Lung (tissue), 12 donors: ENCODE measurements around the gene HOXC11. TPM values are rescaled to one million over a fixed set of nuclear protein-coding genes. Genes with fewer than 3 reads are reported as not detected.

Source experiments
- ATAC-seq: fragments of 200-7000 bp; cut with Tn5 transposase; one replicate; pipeline ENCODE4 v1.9.1; 2020; ENCODE audit warnings: moderate number of reproducible peaks; ENCODE audit not compliant: insufficient read depth, low FRiP score
- DNase-seq, 3 donors: peaks; one replicate each; pipeline ENCODE4 v3.0.0-alpha.2; 2013 to 2017
- H3K27ac ChIP-seq, 2 donors: one replicate each; pipeline ENCODE4 v1.5.1; 2013; ENCODE audit warnings: mild to moderate bottlenecking in 2 of 2, moderate library complexity in 2 of 2, control low read depth in 1 of 2, inconsistent platforms in 1 of 2, low read depth in 1 of 2, low read length in 1 of 2
- H3K27me3 ChIP-seq, 3 donors: one replicate each; pipeline ENCODE4 v1.5.1; 2013; ENCODE audit warnings: low read length in 2 of 3; ENCODE audit not compliant: control insufficient read depth in 3 of 3, insufficient read depth in 3 of 3
- H3K36me3 ChIP-seq, 4 donors: one replicate each; pipeline ENCODE4 v1.5.1; 2013; ENCODE audit warnings: low read length in 4 of 4, mild to moderate bottlenecking in 1 of 4, moderate library complexity in 1 of 4; ENCODE audit not compliant: control insufficient read depth in 4 of 4, insufficient read depth in 4 of 4
- H3K4me1 ChIP-seq, 5 donors: one replicate each; pipeline ENCODE4 v1.5.1; 2013; ENCODE audit warnings: low read length in 5 of 5, mild to moderate bottlenecking in 2 of 5, moderate library complexity in 1 of 5; ENCODE audit not compliant: control insufficient read depth in 5 of 5, insufficient read depth in 5 of 5
- H3K4me3 ChIP-seq: one replicate; pipeline ENCODE4 v1.5.1; 2013; ENCODE audit warnings: mild to moderate bottlenecking, control low read depth, moderate library complexity
- H3K9ac ChIP-seq, 2 donors: one replicate each; pipeline ENCODE4 v1.5.1; 2013; ENCODE audit warnings: low read length in 2 of 2, control low read depth in 1 of 2; ENCODE audit not compliant: insufficient read depth in 1 of 2
- H3K9me3 ChIP-seq, 4 donors: one replicate each; pipeline ENCODE4 v1.5.1; 2013; ENCODE audit warnings: low read length in 3 of 4, mild to moderate bottlenecking in 1 of 4, moderate library complexity in 1 of 4; ENCODE audit not compliant: control insufficient read depth in 4 of 4, insufficient read depth in 3 of 4
- CTCF ChIP-seq: IDR thresholded peaks from 2 replicates; pipeline ENCODE4 v1.5.1; 2012; ENCODE audit warnings: mild to moderate bottlenecking; ENCODE audit errors: control extremely low read depth, extremely low read depth
- WGBS, 2 donors: extraction: QIAGEN DNeasy Blood & Tissue Kit; methylation state at CpG; one replicate each; pipeline ENCODE4 v1.1.7; 2013; 5-methylcytosine and 5-hydroxymethylcytosine counted together
- polyA plus RNA-seq, 2 donors: library from polyadenylated mRNA; stranded (reverse); fragments of 200-250 nt; gene quantifications; one replicate each; pipeline ENCODE4 v1.2.1, GENCODE V29; 2013
- total RNA-seq, 2 donors: library from RNA; depleted of rRNA in 1 of 2; stranded (reverse); fragments of >200 nt in 1 of 2; gene quantifications; one replicate each; pipeline ENCODE4 v1.2.1, GENCODE V29; 2014 to 2021
- donor health status: control.
- donor health status: control.
- donor health status: Bipolar disorder and iron deficiency.
- donor health status: healthy.
- donor health status: DM: yes; HTN: yes; CAD: no.

Gene HOXC11
- total and polyA plus RNA-seq, 4 donors: not detected

- Histone ChIP-seq H3K36me3 (no peaks in the 10 kb centered on the region), H3K4me3 (no peak overlapping the region), H3K4me1 (peaks cover 0 to 3% (median 2%) of the 10 kb centered on the region in 5 donors), H3K27me3 (peaks cover 14 to 95% (median 90%) of the 10 kb centered on the region in 3 donors), H3K9me3 (peaks cover 0 to 11% (median 0%) of the 10 kb centered on the region in 4 donors), H3K9ac (no peak overlapping the region), H3K27ac (no peak overlapping the region)
- no peak for ATAC-seq
- 11 to 19% methylated on average over 12 of the region's 12 CpGs for WGBS, 2 donors
- no peak for TF ChIP-seq CTCF
- peak in 1 of 3 donors; percentile 8 for DNase-seq
Observed at GRCh38 chr12:53937099-53937498, 35.8 kb upstream of the HOXC11 start.

- Histone ChIP-seq H3K4me1 (peaks cover 0 to 3% (median 2%) of the 10 kb centered on the region in 5 donors), H3K9ac (no peak overlapping the region), H3K4me3 (no peak overlapping the region), H3K9me3 (peaks cover 0 to 11% (median 0%) of the 10 kb centered on the region in 4 donors), H3K36me3 (no peaks in the 10 kb centered on the region), H3K27ac (no peak overlapping the region), H3K27me3 (peaks cover 14 to 95% (median 89%) of the 10 kb centered on the region in 3 donors)
- ATAC-seq (no peak), DNase-seq (peak in 1 of 3 donors; percentile 4)
- WGBS, 2 donors: 17 to 23% methylated on average over 23 of the region's 23 CpGs
- no peak for TF ChIP-seq CTCF
Observed at GRCh38 chr12:53937596-53938325, 35.2 kb upstream of the HOXC11 start.

DNA sequence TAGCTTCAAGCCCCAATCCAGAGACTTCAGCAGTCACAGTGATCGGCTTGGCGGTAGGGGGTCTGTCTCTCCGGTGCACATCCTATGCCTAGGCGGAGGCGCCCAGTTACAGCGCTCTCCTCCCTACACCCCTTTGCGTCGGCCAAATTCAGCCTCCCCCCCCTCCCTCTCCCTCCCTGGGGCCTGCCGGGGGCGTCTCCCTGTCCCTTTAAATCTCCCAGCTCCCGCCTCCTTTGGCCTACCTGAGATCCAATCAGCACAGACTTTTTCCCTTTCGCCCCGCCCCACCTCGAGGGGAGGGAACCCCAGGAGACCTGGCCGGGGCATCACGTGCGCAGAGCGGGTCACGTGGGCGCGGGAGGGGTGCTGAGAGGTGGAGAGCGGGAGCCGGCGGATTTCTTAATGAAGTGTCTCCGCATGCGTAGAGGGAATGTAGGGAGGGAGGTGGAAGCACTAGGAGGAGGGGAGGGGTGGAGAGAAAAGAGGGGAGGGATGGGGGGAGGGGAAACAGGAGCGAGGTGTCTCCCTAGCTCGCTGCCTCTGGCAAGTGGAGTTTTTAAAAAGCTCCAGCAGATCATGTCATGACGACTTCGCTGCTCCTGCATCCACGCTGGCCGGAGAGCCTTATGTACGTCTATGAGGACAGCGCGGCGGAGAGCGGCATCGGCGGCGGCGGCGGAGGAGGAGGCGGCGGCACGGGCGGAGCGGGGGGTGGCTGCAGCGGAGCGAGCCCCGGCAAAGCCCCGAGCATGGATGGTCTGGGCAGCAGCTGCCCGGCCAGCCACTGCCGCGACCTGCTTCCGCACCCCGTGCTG lies 34.4 kb upstream of the HOXC11 start, which contains the start of gene HOXC13:
HOXC13 (plus strand) TSS at position 506 of the 815 bp plus-strand sequence; CDS start at position 582, 76 bp downstream.
- no peaks in the 10 kb centered on the region for H3K36me3 ChIP-seq
- H3K9me3 ChIP-seq: peaks cover 0 to 11% (median 0%) of the 10 kb centered on the region in 4 donors
- H3K4me3 ChIP-seq: no peak within 1 kb of the TSS

More for the DNA sequence above, 34.4 kb upstream of the HOXC11 start, which contains the start of gene HOXC13:
- WGBS, 2 donors: 5 to 6% methylated on average over 56 of the region's 56 CpGs
- DNase-seq: peak; percentile 85 to 87 (median 85)
- TF ChIP-seq CTCF: no peak
- Histone ChIP-seq H3K27ac (no peak within 1 kb of the TSS), H3K9ac (no peak within 1 kb of the TSS), H3K27me3 (peaks cover 12 to 95% (median 89%) of the 10 kb centered on the region in 3 donors), H3K4me1 (peaks cover 0 to 3% (median 2%) of the 10 kb centered on the region in 5 donors)
- no peak for ATAC-seq
